Renal pelvis (tissue), 4 donors: ENCODE data around the gene DTYMK. TPM values are rescaled to one million over a fixed set of nuclear protein-coding genes. Genes with fewer than 3 reads are reported as not detected.
A peak's percentile ranks its signal among the peaks of the same experiment; 100 is the strongest.

ENCODE experiments used
- DNase-seq: peaks from one replicate; pipeline ENCODE4 v3.0.0-alpha.2; 2013
- polyA plus RNA-seq, 3 donors: library from polyadenylated mRNA; unstranded; fragments of 120-200 nt; gene quantifications; one replicate each; pipeline ENCODE4 v1.2.1, GENCODE V29; 2013; ENCODE audit not compliant: insufficient read length in 3 of 3

Gene DTYMK
- polyA plus RNA-seq, 3 donors, result 45.7 to 49.5 (median 47.5) TPM

- no peak for DNase-seq
These were observed 36.4 kb upstream of the DTYMK start for GRCh38 chr2:241722896-241723454.

GRCh38 chr2:241721852-241722251 is 35.2 kb upstream of the DTYMK start:
- no peak for DNase-seq

GRCh38 chr2:241720560-241720959 is 33.9 kb upstream of the DTYMK start:
- no peak for DNase-seq

GRCh38 chr2:241720099-241720498 is 33.5 kb upstream of the DTYMK start:
- DNase-seq, result no peak

- no peak for DNase-seq
These were observed 32.5 kb upstream of the DTYMK start for GRCh38 chr2:241719093-241719492.

GRCh38 chr2:241708879-241709278 is 22.3 kb upstream of the DTYMK start:
- DNase-seq, result no peak

- no peak for DNase-seq
These were observed 19.9 kb upstream of the DTYMK start for GRCh38 chr2:241706537-241706936.

GRCh38 chr2:241703032-241703604 is 16.5 kb upstream of the DTYMK start:
- no peak for DNase-seq

- peak; percentile 87 for DNase-seq
These were observed 15.8 kb upstream of the DTYMK start for GRCh38 chr2:241702155-241703031.

GRCh38 chr2:241701399-241702154 is 15.0 kb upstream of the DTYMK start, which contains the start of gene ING5:
ING5 (plus strand) TSS chr2:241702039; CDS start chr2:241702066, 27 bp downstream.
- peak; percentile 94 for DNase-seq

GRCh38 chr2:241701149-241701398 is 14.5 kb upstream of the DTYMK start:
- peak; percentile 86 for DNase-seq

- no peak for DNase-seq
These were observed 9.0 kb upstream of the DTYMK start for GRCh38 chr2:241695651-241696050.

- DNase-seq, result no peak
These were observed 5.8 kb upstream of the DTYMK start for GRCh38 chr2:241692448-241692847.

GRCh38 chr2:241690202-241690717 is 3.6 kb upstream of the DTYMK start:
- no peak for DNase-seq

GRCh38 chr2:241689306-241689705 is 2.7 kb upstream of the DTYMK start:
- DNase-seq, result no peak

- DNase-seq, result no peak
These were observed 328 bp downstream of the DTYMK start for GRCh38 chr2:241686324-241686649.

- DNase-seq, result no peak
These were observed 5.6 kb downstream of the DTYMK start for GRCh38 chr2:241680827-241681599.

GRCh38 chr2:241680044-241680443 is 6.6 kb downstream of the DTYMK start:
- no peak for DNase-seq

GRCh38 chr2:241678784-241679540 is 7.7 kb downstream of the DTYMK start:
- no peak for DNase-seq

- no peak for DNase-seq
These were observed 8.3 kb downstream of the DTYMK start for GRCh38 chr2:241678307-241678706.

- DNase-seq, result no peak
These were observed 9.2 kb downstream of the DTYMK start for GRCh38 chr2:241677392-241677791.
